ENCODE measurements around the gene PRDM5.

GRCh38 chr4:120703908-120704307 lies 218.6 kb downstream of the PRDM5 start:
- TF ChIP-seq, protein P1, sequence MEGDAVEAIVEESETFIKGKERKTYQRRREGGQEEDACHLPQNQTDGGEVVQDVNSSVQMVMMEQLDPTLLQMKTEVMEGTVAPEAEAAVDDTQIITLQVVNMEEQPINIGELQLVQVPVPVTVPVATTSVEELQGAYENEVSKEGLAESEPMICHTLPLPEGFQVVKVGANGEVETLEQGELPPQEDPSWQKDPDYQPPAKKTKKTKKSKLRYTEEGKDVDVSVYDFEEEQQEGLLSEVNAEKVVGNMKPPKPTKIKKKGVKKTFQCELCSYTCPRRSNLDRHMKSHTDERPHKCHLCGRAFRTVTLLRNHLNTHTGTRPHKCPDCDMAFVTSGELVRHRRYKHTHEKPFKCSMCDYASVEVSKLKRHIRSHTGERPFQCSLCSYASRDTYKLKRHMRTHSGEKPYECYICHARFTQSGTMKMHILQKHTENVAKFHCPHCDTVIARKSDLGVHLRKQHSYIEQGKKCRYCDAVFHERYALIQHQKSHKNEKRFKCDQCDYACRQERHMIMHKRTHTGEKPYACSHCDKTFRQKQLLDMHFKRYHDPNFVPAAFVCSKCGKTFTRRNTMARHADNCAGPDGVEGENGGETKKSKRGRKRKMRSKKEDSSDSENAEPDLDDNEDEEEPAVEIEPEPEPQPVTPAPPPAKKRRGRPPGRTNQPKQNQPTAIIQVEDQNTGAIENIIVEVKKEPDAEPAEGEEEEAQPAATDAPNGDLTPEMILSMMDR (IDR thresholded peaks at IDR 0.05 in 2 of 3, conservative IDR thresholded peaks at IDR 0.05 in 1 of 3; ENCODE audit: insufficient read depth in 2 of 3, low read depth in 1 of 3, low read length in 3 of 3) = no peak
- TF ChIP-seq COPS2 (conservative IDR thresholded peaks at IDR 0.05) (no peak), ZNF398 (CRISPR knock-in tag; IDR thresholded peaks at IDR 0.05) (no peak), SP1 (CRISPR knock-in tag; IDR thresholded peaks at IDR 0.05) (no peak), ELF4 (CRISPR knock-in tag; IDR thresholded peaks at IDR 0.05) (no peak), SMAD1 (IDR thresholded peaks at IDR 0.05; ENCODE audit: low read depth, low read length, partially characterized antibody) (no peak), FOSL1 (tag; conservative IDR thresholded peaks at IDR 0.05) (no peak)
- TF ChIP-seq, protein P2, sequence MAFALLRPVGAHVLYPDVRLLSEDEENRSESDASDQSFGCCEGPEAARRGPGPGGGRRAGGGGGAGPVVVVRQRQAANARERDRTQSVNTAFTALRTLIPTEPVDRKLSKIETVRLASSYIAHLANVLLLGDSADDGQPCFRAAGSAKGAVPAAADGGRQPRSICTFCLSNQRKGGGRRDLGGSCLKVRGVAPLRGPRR (CRISPR knock-in tag; IDR thresholded peaks at IDR 0.05) = no peak
